GM18870 (cell line): ENCODE data around the gene CDC34.

Experiments
- ATAC-seq: cut with Tn5 transposase; IDR thresholded peaks from one replicate; pipeline ENCODE4 v1.9.1; 2021; ENCODE audit warnings: moderate library complexity; ENCODE audit not compliant: unreplicated experiment

CDC34 gene

DNA sequence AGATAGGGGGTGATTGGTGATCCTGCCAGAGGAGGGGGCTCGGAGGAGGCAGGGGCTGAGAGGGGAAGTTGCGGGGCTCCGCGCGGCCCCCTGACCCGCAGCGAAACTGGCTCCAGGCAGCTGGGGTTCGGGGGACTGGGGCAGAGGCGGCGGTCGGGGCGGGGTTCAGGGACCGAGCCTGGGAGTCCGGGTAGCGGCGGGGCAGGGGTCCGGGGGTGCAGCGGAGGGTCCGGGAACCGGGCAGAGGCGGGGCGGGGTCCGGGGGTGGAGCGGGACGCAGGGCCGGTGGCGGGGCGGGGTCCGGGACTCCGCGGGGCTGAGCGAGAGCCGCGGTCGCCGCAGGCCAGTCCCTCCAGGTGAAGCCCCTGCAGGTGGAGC lies 34.1 kb upstream of the CDC34 start:
- ATAC-seq, result no peak

DNA sequence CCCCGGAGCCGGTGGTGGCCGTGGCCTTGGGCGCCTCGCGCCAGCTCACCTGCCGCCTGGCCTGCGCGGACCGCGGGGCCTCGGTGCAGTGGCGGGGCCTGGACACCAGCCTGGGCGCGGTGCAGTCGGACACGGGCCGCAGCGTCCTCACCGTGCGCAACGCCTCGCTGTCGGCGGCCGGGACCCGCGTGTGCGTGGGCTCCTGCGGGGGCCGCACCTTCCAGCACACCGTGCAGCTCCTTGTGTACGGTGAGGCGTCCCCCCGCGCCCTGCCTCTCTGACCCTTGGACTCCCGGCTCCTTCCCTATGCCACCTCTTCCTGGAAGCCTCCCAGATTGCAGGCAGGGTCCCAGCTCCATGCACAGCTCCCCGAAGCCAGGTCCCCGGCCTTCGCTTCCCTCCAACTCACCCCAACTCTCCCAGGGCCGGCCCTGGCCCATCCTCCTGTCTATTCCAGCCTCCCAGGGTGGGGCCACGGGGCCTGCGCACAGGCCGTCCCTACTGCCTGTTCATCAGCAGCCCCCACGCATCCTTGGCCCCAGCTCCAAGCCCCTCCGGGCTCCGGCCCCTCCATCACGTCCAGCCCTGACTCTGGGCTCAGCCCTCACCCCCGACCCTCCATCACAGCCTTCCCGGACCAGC lies 33.6 kb upstream of the CDC34 start:
- no peak for ATAC-seq

DNA sequence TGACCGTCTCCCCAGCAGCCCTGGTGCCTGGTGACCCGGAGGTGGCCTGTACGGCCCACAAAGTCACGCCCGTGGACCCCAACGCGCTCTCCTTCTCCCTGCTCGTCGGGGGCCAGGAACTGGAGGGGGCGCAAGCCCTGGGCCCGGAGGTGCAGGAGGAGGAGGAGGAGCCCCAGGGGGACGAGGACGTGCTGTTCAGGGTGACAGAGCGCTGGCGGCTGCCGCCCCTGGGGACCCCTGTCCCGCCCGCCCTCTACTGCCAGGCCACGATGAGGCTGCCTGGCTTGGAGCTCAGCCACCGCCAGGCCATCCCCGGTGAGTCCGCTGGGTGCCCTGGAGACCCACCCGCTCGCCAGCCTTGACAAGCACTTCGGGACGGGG lies 33.1 kb upstream of the CDC34 start:
- ATAC-seq, result no peak

DNA sequence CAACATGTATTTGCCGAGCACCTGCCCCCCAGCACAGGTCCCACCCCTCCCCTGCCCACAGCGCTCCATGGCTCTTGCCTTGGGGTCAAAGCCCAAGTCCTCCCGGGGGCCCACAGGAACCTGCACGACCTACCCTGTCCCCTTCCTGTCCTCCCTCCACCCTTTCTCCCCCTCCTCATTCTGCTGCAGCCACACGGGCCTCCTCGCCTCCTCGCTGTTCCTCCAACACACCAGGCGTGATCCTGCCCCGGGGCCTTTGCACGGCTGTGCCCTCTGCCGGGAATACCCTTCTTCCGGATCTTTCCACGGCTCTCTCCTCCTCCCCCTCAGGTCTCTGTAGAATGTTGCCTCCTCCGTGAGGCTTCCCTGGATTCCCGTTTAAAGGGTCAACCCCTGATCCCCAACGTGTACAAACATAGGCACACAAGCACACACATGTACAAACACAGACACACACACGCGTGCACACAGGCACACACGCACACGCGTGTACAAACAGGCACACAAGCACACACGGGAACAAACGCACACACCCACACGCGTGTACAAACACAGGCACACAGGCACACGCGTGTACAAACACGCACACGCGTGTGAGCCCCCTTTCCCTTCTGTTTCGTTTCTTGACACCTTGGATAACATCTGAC lies 32.5 kb upstream of the CDC34 start:
- ATAC-seq, result no peak

DNA sequence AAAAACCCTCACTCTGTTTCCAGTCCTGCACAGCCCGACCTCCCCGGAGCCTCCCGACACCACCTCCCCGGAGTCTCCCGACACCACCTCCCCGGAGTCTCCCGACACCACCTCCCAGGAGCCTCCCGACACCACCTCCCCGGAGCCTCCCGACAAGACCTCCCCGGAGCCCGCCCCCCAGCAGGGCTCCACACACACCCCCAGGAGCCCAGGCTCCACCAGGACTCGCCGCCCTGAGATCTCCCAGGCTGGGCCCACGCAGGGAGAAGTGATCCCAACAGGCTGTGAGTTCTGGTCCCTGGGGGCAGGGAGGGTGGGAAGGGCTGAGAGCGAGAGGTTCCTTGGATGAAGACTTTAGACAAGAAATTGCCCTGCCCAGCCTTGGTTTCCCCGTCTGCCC lies 29.9 kb upstream of the CDC34 start:
- no peak for ATAC-seq

DNA sequence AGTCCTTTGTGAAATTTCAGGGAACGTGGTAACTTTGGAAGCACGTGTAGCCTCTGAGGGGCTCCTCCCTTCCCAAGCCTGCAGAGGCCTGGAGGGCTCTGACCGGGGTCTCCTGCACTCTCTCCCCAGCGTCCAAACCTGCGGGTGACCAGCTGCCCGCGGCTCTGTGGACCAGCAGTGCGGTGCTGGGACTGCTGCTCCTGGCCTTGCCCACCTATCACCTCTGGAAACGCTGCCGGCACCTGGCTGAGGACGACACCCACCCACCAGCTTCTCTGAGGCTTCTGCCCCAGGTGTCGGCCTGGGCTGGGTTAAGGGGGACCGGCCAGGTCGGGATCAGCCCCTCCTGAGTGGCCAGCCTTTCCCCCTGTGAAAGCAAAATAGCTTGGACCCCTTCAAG lies 26.9 kb upstream of the CDC34 start:
- no peak for ATAC-seq

DNA sequence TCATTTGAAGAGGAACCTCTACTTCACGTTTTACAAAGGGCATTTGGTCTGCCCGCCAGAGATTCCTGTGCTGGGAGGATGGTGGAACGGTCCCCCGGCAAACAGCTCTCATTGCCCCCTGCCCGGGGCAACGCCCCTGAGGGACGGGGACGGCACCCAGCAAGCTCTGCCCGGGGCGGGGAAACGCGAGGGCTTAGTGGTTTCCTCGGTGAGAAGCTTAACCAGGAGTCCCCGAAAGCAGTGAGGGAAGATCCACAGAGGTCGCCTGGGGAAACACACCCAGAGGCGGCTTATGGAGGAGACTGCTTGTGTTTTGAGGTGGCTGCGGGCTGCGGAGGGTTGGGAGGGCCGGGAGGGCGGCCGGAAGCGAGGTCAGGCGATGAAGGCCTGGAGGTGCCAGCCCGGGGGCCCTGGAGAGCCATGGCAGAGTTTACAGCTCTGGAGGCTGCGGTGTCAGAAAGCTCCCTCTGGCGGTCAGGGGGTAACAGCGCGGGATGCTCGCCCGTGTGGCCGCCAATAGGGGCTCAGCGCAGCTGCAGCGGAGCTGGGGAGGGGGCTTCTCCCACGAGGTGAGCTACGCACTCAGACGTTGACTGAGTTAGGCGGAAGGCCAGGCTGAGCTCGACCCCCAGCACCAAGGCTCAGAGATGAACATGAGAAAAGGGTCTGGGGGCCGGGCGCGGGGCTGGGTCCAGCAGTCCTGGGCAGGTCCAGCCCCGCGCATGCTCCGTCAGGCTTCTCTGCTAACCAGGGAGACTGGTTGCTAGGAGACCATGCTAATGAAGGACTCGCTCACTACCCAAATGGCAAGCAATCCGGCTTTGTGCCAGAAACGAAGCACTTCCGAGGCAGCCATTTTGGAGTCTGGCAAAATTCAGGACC lies 24.9 kb upstream of the CDC34 start:
- ATAC-seq, result peak; percentile 69

DNA sequence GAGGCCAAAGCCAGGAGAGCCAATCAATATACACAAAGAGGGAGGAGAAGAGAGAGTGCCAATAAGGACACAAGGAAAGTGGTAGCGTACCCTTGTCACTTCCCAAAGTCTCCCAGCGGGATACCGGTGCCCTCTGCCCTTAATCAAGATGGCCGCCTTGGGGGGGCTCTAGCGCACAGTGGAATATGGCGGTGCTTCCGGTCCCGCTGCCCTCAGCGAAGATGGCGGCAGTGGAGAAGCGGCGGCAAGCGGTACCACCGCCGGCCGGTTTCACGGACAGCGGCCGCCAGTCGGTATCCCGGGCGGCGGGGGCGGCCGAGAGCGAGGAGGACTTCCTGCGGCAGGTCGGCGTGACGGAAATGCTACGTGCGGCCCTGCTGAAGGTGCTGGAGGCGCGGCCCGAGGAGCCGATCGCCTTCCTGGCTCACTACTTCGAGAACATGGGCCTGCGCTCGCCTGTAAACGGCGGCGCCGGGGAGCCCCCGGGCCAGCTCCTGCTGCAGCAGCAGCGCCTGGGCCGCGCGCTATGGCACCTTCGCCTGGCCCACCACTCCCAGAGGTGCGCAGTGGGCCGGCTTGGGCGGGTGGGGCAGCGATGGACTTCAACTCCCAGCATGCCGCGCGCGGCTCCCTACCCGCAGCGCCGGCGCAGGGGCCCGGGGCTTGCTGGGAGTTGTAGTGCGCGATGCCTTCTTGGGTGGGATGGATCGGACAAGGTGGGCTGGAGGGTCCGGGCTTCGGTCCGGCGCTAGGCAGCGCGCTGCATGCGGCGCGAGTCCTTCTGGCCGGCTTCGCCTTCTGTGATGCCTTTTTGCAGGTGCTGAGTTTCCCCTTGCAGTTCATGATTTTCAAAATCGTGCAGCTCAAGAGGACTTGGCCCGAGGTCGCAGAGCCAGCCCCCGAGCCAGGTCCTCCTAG lies 24.0 kb upstream of the CDC34 start, which contains the start of gene TPGS1:
TSS of gene TPGS1 (plus strand) at position 212 of the 918 bp plus-strand sequence. CDS start at position 222, 10 bp downstream.
- peak; percentile 54 for ATAC-seq

DNA sequence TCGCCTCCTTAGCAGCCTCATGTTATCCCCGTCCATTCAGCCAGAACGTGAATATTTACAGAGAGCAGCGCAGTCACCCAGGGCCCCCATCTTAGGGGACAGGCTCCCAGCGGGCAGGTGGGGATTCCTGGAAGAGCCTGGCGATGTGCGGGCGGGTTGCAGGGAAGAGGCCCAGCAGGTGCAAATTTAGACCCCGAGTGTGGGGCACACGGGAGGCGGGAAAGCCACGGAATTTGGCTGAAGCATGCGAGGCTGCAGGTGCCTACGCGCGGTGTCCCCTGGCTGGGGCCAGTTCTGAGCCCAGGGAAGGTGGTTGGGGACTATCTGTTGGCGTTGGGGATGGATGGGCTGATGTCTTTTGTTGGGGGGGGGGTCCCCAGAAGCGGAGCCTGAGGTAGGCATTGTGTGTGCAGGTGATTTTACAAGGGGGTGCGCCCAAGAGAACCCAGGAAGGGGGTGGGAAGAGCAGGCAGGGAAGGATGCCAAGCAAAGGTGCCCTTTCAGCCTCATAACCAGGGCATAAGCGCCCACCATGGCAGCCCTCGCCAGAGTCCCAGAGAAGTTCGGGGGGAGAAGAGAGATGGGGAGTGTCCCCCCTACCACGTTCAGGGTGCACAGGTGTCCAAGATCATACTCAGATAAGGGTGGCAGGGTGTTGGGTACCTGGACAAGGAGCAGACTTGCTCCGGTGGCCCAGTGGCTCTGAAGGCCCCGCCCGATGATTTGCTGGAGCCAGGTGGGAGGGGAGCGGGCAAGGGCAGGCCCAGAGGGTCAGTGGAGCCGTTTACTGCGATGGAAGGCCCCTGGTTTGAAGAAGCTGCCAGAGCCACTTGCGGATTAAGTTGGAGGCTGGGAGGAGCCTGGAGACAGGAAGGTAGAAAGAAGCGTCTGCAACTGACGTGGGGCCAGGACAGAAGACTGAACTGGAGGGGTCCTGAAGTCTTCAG lies 23.1 kb upstream of the CDC34 start:
- ATAC-seq, result no peak

DNA sequence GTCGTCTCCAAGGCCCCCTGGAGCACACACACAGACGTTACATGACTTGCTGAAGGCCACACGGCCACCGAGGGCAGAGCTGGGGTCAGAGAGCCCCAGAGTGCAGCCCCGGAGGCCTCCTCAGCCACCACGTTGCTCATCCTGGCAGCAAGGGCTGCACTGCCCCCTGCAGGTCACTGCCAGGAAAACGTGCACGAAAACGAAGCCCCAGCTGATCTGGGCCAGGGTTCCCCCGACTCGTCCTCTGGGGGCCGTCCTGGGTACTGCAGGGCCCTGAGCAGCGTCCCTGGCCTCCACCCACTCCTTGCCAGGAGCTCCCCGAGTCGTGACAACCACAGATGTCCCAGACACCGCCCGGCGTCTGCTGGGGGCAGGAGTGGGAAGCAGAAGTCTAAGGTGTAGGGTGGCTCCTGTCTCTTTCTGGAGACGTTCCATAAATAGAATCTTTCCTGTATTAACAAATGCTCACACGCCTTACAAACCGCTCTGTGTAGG lies 20.9 kb upstream of the CDC34 start:
- ATAC-seq, result no peak

DNA sequence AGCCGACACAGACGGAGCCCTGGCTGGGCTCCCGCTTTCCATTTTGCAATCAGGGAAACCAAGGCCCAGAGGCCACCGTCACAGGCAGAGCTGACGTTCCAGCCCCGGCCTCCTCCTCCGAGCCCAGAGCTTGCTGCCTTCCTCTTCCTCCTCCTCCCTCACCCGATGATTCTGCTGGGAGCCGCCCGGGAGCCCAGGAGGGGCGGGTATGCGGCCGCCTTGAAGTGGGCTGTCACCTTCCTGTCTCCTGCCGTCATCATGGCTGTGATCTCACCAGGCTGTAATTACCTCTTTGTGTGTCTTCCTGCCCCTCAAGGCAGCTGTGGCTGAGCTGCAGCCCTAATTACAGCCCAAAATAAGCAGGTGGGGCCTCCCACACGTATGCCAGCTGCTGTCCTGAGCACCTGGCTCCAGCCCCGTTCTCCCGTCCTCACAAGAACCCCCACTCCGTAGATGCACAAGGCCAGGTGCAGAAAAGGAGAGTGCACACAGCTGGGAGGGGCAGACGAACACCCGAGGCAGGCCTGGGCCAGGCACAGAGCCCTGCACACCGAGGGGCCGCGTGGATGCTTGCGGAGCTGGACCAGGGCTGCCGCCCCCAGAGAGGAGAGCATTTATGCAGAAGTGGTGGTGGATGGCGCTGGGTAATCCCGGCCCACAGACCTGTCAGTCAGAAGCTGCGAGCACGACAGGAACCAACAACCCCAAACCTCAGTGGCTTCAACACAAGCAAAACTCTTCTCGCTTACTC lies 20.3 kb upstream of the CDC34 start:
- ATAC-seq, result no peak

DNA sequence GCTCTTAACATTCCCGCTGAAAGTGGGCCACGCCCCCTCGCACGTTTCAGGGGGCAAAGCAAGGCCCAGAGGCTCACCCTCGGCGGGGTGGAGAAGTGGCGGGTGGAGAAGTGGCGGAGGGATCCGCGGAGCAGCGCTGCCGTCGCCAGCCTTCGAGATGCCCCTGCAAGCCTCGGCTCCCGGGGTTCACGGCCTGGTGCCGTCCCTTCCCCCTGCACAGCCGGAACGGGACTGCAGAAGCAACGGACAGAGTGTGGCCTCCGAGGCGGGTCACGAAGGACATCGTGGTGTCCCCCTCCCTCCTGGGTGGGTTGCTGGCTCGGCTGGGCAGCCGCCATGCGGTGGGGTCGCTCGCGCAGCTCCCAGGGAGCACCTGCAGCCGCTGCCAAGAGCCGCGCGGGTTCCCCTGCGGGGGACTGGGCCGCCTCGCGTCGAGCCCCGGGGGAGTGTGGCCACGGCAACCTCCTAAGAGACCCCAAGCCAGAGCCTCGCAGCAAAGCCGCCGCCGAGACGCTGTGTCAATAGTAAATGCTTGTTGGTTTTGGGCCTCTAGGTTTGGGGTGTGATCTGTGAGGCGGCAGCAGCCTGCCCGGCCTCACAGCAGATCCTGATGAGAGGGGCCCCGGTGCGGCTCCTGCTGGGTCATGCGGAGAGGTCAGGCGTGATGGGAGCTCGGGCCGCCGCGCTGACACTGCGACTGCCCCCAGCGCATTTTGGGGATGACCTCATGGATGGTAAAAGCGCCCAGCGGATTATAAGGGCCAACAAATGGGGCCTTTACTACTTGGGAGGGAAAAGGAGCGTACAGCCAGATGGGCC lies 18.8 kb upstream of the CDC34 start:
- no peak for ATAC-seq

DNA sequence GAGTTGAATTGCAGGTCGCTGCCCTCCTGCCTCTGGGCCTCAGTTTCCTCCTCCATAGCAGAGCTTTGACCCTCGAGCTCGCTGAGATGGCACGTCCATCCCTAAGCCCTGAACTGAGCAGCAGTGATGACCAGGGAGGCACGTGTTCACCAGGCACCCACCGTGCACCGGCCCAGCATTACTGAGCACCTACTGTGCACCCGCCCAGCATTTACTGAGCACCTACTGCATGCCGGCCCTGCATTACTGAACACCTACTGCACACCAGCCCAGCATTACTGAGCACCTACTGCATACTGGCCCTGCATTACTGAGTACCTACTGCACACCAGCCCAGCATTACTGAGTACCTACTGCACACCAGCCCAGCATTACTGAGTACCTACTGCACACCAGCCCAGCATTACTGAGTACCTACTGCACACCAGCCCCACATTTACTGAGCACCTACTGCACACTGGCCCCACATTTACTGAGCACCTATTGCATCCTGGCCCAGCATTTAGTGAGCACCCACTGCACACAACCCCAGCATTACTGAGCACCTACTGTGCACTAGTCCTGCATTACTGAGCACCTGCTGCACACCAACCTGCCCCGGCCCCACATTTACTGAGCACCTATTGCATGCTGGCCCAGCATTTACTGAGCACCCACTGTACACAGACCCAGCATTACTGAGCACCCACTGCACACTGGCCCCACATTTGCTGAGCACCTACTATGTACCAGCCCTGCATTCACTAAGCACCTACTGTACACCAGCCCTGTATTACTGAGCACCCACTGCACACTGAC lies 18.0 kb upstream of the CDC34 start:
- ATAC-seq, result no peak

DNA sequence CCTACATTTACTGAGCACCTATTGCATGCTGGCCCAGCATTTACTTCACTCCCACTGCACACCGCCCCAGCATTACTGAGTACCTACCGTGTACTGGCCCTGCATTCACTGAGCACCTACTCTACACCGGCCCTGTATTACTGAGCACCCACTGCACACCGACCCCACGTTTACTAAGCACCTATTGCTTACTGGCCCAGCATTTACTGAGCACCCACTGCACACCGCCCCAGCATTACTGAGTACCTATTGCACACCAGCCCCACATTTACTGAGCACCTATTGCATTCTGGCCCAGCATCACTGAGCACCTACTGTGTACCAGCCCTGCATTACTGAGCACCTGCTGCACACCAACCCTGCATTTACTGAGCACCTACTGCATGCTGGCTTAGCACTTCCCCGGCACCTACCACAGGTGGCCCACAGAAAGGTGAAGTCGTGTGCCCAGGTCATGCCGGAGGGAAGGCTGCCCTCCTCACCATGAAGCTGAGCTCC lies 17.3 kb upstream of the CDC34 start:
- no peak for ATAC-seq

DNA sequence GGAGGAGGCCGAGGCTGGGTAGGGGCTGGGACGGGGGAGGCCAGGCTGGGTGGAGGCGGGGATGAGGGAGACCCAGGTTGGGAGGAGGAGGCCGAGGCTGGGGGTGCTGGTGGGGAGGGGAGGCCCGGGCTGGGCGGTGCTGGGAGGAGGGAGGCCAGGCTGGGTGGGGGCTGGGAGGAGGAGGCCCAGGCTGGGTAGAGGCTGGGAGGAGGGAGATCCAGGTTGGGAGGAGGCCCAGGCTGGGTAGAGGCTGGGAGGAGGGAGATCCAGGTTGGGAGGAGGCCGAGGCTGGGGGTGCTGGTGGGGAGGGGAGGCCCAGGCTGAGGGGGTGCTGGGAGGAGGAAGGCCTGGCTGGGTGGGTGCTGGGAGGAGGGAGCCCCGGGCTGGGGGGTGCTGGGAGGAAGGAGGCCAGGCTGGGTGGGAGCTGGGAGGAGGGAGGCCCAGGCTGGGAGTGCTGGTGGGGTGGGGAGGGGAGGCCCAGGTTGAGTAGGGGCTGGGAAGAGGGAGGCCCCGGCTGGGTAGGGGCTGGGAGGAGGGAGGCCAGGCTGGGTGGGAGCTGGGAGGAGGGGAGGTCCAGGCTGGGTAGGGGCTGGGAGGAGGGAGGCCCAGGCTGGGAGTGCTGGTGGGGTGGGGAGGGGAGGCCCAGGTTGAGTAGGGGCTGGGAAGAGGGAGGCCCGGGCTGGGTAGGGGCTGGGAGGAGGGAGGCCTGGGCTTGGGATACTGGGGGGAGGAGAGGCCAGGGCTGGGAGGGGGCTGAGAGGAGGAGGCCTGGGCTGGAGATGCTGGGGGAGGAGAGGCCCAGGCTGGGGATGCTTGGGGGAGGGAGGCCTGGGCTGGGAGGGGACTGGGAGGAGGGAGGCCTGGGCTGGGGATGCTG lies 13.6 kb upstream of the CDC34 start:
- no peak for ATAC-seq

DNA sequence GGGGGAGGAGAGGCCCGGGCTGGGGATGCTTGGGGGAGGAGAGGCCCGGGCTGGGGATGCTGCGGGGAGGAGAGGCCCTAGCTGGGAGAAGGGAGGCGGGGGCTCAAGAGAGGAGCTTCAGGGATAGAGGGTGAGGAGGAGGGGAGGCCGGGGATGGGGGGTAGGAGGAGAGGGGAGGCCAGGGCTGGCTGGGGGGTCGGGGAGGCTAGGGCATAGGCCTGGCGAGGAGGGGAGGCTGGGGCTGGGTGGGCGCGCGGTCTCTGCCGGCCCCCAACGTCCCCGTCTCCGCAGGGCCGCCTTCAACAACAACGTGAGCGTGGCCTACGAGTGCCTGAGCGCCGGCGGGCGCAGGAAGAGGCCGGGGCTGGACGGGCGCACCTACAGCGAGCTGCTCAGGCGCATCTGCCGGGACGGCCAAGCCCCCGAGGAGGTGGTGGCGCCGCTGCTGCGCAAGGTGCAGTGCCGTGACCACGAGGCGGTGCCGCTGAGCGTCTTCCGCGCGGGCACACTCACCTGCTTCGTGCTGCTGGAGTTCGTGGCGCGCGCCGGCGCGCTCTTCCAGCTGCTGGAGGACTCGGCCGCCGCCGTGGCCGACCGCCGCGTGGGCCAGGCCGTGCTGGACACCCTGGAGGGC lies 12.8 kb upstream of the CDC34 start:
- ATAC-seq, result no peak
